Measurements from ENCODE around the gene SPRY4. TPM values are rescaled to one million over a fixed set of nuclear protein-coding genes. Genes with fewer than 3 reads are reported as not detected.

The SPRY4 gene
- total RNA-seq, 1 donor from 2014 or later, result 23.4 TPM

- Histone ChIP-seq H3K9ac (ENCODE audit: low read length) (peak overlapping the region; percentile 63), H3K36me3 (ENCODE audit: insufficient read depth, low read length) (no peaks in the 10 kb centered on the region), H3K27ac (ENCODE audit: low read depth, low read length) (peak overlapping the region; percentile 88), H3K4me2 (ENCODE audit: low read length) (peak overlapping the region; percentile 57), H3K27me3 (ENCODE audit: insufficient read depth, low read length) (no peaks in the 10 kb centered on the region), H3K4me3 (ENCODE audit: insufficient read depth, low read depth, low read length) (no peak overlapping the region), H4K20me1 (ENCODE audit: insufficient read depth, low read length) (no peaks in the 10 kb centered on the region), H2AFZ (ENCODE audit: low read depth, low read length) (no peak overlapping the region), H3K9me3 (ENCODE audit: insufficient read depth, low read depth, low read length) (no peaks in the 10 kb centered on the region), H3K4me1 (ENCODE audit: insufficient read depth, low read length) (peaks cover 37% of the 10 kb centered on the region), H3K79me2 (ENCODE audit: insufficient read depth, low read length) (peaks cover 8% of the 10 kb centered on the region)
- Mint-ChIP-seq H3K4me3 (ENCODE audit: unreplicated experiment) (no peak overlapping the region), H3K27me3 (ENCODE audit: low read depth, unreplicated experiment) (no peaks in the 10 kb centered on the region), H3K4me1 (ENCODE audit: low read depth, unreplicated experiment) (peaks cover 31% of the 10 kb centered on the region), H3K27ac (ENCODE audit: unreplicated experiment) (peak overlapping the region; percentile 93), H3K36me3 (ENCODE audit: low read depth, unreplicated experiment) (peaks cover 6% of the 10 kb centered on the region), H3K9me3 (ENCODE audit: unreplicated experiment) (peaks cover 4% of the 10 kb centered on the region)
- no peak for TF ChIP-seq CTCF (IDR thresholded peaks at IDR 0.05; ENCODE audit: insufficient read depth, low read depth, low read length)
- TF ChIP-seq EZH2 (IDR thresholded peaks at IDR 0.05; ENCODE audit: insufficient read depth, low read length), result no peak
- no peak for DNase-seq (ENCODE audit: low read depth)
- no peak for FAIRE-seq
These were observed 28.6 kb downstream of the SPRY4 start for GRCh38 chr5:142295960-142296860.

- DNase-seq (ENCODE audit: low read depth), result no peak
- H2AFZ ChIP-seq (ENCODE audit: low read depth, low read length), result peak overlapping the region; percentile 39
- H3K27me3 ChIP-seq (ENCODE audit: insufficient read depth, low read length), result no peaks in the 10 kb centered on the region
- no peak for TF ChIP-seq CTCF (IDR thresholded peaks at IDR 0.05; ENCODE audit: insufficient read depth, low read depth, low read length)
- TF ChIP-seq EZH2 (IDR thresholded peaks at IDR 0.05; ENCODE audit: insufficient read depth, low read length), result no peak
- Mint-ChIP-seq H3K27me3 (ENCODE audit: low read depth, unreplicated experiment) (no peaks in the 10 kb centered on the region), H3K4me1 (ENCODE audit: low read depth, unreplicated experiment) (peaks cover 31% of the 10 kb centered on the region), H3K4me3 (ENCODE audit: unreplicated experiment) (no peak overlapping the region), H3K36me3 (ENCODE audit: low read depth, unreplicated experiment) (peaks cover 6% of the 10 kb centered on the region), H3K9me3 (ENCODE audit: unreplicated experiment) (peaks cover 4% of the 10 kb centered on the region), H3K27ac (ENCODE audit: unreplicated experiment) (peak overlapping the region; percentile 93)
- peaks cover 8% of the 10 kb centered on the region for H3K79me2 ChIP-seq (ENCODE audit: insufficient read depth, low read length)
- H3K36me3 ChIP-seq (ENCODE audit: insufficient read depth, low read length), result no peaks in the 10 kb centered on the region
- H3K27ac ChIP-seq (ENCODE audit: low read depth, low read length), result peak overlapping the region; percentile 88
- H3K4me3 ChIP-seq (ENCODE audit: insufficient read depth, low read depth, low read length), result no peak overlapping the region
- H3K9ac ChIP-seq (ENCODE audit: low read length), result peak overlapping the region; percentile 63
- no peaks in the 10 kb centered on the region for H3K9me3 ChIP-seq (ENCODE audit: insufficient read depth, low read depth, low read length)
- H4K20me1 ChIP-seq (ENCODE audit: insufficient read depth, low read length), result no peaks in the 10 kb centered on the region
- peaks cover 47% of the 10 kb centered on the region for H3K4me1 ChIP-seq (ENCODE audit: insufficient read depth, low read length)
- FAIRE-seq, result no peak
- peak overlapping the region; percentile 52 for H3K4me2 ChIP-seq (ENCODE audit: low read length)
These were observed 29.6 kb downstream of the SPRY4 start for GRCh38 chr5:142295084-142295758.

All from astrocyte (in vitro differentiated cells and primary cell).